HTR-8/SVneo (cell line): ENCODE results near the gene DEPDC7.

ENCODE experiments used
- DNase-seq: peaks from one replicate; pipeline ENCODE4 v3.0.0; 2011; ENCODE audit warnings: low spot score, mixed read lengths; ENCODE audit not compliant: insufficient read length
- FAIRE-seq: peaks from 2 replicates; lab custom pipeline; 2011; peaks lifted over from hg19 to GRCh38; lab: Jason Lieb, UNC

The DEPDC7 gene

DNA sequence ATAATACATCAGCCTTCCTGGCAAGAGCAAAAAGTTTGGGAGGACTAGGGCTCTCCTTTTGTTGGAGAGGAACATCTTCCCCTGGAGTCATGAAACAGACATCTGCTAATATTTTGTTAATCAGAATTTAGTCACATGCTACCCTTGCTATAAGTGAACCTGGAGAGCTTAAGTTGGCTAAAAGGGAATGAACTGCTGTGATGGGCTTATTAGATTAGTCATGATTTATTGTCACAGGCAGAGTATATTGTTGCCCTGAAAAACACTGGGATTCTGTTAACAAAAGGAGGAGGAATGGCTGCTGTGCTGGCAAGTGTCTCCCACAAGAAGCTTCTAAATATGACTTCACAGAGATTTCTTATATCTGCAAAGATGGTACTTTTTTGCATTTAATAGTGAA, 39.7 kb downstream of the DEPDC7 start:
- DNase-seq (no peak), FAIRE-seq (no peak)

DNA sequence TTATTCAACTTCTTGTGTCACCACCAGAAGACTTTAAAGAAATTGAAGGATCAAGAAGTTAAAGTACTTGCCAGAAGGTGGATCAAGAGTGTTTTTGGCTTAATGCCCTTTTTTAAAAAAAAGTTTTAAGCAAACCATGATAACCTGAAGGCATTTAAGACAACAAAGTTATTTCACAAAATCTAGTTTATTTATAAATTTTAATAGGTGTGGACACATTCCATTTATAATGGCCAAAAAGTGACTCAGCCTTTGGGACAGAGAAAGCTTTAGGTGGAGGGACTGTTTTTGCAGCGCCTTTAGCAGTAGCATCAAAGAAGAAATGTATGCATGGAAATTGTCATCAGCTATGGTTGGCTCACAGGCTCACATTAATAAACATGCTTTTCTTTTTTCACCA, 41.6 kb downstream of the DEPDC7 start:
- no peak for DNase-seq
- no peak for FAIRE-seq

DNA sequence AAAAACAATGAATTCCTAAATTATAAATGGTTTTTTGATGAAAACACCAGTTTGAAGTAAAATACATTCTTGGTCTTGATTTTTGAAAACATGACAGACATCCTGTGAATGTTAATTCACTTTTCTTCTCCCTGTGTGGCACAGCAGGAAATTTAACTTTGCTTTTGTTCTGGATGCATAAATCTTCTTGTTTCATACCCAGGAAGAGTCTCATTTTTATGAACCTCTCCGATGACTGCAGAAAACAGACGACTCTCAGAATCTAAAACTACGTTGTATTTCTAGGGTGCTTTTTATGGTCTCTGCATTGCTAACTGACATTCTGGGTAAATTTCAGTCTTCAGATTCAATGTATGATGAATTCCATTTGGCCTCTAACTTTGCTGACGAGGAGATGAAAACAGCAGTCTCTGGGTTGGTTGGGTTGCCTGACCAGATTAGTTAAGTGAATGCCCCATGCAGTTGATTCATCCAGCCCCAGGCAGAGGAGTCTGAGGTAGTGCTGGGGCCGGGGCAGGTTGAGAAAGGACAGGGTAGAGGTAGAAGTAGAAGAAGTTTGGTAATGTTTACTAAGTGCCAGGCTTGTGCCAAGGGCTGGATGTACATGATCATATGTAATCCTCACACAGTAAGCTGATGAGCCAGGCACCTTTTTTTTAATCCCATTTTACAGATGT, 43.8 kb downstream of the DEPDC7 start:
- FAIRE-seq (no peak), DNase-seq (no peak)

DNA sequence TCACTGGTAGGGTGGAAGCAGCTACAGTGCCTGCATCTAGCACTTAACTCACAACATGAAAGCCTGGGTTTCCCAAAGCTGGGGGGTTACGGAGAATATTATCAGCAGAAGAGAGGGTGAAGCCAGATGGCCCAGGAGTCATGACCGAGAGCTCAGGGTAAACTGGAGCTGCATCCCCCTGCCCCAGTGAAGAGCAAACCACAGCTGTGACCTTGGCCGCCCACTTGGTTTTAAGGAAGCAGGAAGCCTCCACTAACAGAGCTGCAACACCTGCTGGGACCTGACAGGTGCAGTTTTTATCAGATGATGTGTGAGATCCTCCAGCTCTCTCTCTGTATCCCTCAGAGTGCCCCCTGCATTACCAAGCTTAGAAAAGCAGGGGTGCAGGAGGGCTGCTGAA, 44.6 kb downstream of the DEPDC7 start:
- FAIRE-seq (no peak), DNase-seq (no peak)

DNA sequence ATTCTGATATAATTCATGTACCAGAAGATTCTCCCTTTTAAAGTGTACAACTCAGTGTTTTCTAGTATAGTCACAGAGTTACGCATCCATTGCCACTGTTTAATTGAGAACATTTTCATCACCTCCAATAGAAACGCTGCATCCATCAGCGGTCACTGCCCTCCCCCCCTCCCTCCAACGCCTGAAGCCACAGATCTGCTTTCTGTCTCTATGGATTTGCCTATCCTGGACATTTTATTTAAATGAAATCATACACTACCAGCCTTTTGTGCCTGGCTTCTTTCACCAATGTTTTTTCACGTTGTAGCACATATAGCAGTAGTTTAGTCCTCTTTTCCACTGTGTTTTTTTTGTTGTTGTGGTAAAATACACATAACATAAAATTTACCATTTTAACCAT, 46.5 kb downstream of the DEPDC7 start:
- no peak for FAIRE-seq
- no peak for DNase-seq

DNA sequence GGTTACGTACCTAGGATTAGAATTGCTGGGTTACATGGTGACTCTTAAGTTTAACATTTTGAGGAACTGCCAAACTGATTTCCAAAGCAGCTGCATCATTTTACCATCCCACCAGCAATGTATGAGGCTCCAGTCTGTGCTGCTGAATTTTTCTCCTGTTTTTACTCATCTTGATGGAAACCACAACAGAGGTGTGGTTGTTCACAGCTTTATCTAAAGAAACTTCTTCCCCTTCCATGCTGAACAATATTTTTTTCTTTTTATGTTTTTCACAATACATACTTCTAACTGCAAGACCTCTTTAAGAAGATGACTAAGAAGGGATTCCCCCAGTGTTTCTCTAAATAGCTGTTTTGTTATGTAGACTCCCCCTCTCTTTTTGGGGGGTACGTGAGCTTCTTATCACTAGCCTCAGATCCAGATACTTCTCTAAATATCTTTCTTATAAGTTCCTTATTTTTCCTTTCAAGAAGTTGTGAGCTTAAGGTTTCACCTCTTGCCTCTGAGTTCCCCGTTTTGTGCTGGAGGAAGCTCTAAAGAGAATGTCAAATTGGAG, 47.7 kb downstream of the DEPDC7 start:
- FAIRE-seq = no peak
- DNase-seq = no peak

DNA sequence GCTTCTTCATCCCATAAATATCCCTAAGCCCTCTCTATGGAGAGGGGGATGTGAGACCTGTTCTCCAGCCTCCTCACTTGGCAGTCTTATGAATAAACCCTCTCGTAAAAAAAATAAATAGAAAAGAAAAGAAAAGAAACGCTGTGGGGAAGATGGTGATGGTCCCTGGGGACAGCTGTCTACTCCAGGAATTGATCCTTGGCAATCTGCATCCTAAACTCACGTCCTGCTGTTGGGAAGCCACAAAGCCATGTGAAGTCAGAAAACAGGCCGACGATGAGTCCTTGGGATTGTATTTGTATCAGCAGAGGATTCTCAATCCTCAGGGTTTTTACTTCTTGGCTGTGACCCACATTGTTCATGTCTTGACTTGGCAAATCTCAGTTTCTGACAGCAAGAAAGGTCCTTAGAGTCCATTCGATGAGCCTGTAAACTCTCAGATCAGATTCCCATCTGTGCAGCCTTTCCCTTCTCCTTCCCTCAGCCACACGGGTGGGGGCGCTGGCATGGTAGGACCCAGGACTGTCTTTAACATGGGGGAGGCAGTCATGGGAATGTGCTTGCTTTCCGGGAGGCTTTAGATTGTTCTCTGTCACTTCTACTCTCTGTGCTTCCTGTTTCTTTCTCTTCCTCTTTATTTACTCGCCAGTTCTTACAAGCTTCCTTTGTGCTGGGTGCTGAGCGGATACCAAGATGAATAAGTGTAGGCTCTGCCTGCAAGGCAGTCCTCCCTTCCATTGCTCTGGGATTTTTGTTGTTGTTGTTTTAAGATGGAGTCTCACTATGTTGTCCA, 48.6 kb downstream of the DEPDC7 start:
- DNase-seq (no peak), FAIRE-seq (no peak)

DNA sequence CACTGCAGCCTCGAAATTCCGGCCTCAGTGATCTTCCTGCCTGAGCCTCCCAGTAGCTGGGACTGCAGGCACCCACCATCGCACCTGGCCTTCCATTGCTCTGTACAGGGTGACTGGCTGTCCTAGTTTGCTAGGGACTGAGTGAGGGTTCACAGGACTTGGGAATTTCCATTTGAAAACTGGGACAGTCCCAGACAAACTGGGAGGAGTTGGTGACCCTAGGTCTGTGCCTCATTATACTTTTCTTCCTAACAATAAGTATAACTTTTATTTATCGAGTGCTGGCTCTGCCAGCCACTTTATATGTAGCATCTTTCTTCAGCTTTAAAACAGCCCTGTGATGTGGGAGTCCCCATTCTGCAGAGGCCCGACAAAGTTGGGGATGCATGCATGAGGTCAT, 49.2 kb downstream of the DEPDC7 start:
- no peak for DNase-seq
- no peak for FAIRE-seq

DNA sequence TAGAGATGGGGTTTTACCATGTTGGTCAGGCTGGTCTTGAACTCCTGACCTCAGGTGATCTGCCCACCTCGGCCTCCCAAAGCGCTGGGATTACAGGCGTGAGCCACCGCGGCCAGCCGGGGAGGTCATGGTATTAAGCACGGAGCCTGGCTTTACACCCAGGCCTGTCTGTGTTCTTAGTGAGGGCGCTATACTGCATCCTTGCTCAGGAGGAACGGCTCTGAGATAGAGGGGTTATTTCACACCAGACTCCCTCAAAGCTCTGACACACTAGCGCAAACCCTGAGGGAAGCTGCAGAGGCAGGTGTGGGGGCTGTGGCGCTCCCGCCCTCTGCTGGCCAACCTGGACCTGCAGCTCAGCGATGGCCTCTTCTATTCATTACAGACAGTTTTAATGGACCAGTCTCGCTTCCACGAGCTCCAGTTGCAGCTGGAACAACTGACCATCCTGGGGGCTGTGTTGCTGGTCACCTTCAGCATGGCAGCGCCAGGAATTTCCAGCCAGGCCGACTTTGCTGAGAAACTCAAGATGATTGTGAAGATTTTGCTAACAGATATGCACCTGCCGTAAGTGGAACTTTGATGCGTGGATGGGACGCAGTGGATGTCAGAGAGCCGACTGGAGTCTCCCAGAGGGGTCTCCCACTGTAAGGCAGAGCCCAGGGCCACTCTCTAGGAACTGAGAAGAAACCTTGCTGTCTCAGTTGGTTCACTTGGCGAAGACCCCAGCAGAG, 49.9 kb downstream of the DEPDC7 start:
- FAIRE-seq = no peak
- peak; percentile 73 for DNase-seq

DNA sequence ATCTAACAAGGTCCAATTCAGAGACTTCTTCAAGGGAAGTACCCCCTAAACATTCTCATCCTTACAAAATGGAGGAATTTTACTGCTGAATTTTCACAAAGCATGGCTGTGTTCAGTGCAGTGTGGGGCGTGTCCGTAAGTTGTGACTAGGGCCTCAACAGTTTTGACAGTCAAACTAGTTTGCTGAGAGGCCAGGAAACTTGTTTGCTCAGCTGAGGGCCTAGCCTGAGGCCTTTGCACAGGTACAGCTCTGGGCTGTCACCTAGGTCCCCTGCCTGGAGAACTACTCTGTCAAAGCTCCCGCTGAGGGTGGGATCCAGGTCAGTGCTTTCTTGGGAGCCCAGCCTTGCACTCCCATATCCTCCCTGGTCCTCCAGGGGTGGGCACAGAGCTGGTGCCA, 51.6 kb downstream of the DEPDC7 start:
- FAIRE-seq = no peak

DNA sequence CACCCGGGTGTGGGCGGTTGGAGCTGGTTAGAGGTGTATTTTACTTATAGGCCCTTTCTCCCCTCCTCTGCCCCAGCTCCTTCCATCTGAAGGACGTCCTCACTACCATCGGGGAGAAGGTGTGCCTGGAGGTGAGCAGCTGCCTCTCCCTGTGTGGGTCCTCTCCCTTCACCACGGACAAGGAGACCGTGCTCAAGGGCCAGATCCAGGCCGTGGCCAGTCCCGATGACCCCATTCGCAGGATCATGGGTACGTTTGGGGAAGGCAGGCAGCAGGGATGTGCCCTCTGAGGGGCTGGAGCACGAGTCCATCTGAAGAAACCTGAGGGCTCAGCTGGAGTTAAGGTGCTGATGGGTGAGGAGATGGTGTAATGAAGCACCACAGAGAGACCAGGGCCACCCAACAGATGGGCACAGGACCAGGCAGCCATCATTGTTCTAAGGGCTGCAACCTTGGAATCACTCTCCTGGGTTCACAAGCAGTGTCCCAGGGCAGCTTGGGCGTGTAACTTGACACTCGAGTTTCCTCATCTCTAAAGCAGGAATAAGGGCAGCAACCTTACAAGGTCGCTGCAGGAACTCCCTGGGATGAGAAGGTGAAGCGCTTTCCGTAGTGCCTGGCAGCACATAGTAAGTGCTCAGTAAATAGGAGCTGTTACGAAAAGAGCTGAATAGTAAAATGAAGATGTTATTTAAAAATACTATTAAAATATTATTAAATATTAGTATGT, 53.1 kb downstream of the DEPDC7 start:
- DNase-seq (no peak), FAIRE-seq (no peak)

More for the DNA sequence above, 51.6 kb downstream of the DEPDC7 start:
- no peak for DNase-seq

DNA sequence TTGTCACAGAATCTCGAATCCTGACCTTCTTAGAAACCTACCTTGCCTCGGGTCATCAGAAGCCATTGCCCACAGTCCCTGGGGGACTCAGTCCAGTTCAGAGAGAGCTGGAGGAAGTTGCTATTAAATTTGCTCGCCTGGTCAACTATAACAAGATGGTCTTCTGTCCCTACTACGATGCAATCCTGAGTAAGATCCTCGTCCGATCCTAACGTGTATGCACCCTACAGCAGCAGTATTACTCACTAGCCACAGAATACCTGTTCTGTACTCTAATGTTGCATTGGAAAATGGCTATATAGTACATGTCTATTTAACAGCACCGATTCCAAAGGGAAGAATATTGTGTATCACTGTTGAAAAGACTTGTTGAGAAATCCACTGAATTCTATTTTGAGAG, 56.8 kb downstream of the DEPDC7 start:
- FAIRE-seq = peak; percentile 28
- no peak for DNase-seq
